KMS-11 (cell line): ENCODE data around the gene IFI27L1.

Source experiments
- H2AFZ ChIP-seq: fragments of 200-600 bp; sonication (generic); 2 replicates; pipeline ENCODE4 v1.6.1; 2016; ENCODE audit warnings: antibody characterized with exemption, mixed run types, low read depth
- H3K27ac ChIP-seq: fragments of 200-600 bp; sonication (generic); 2 replicates; pipeline ENCODE4 v1.6.1; 2016; ENCODE audit warnings: mild to moderate bottlenecking, mixed run types
- H3K27me3 ChIP-seq: fragments of 200-600 bp; sonication (generic); 2 replicates; pipeline ENCODE4 v1.6.1; 2017; ENCODE audit warnings: mild to moderate bottlenecking, low read depth, mixed run types, moderate library complexity; ENCODE audit not compliant: insufficient read depth
- H3K36me3 ChIP-seq: fragments of 200-600 bp; sonication (generic); 2 replicates; pipeline ENCODE4 v1.6.1; 2017; ENCODE audit warnings: mild to moderate bottlenecking, mixed run types; ENCODE audit not compliant: insufficient read depth
- H3K4me1 ChIP-seq: fragments of 200-600 bp; sonication (generic); 2 replicates; pipeline ENCODE4 v1.6.1; 2016; ENCODE audit warnings: mild to moderate bottlenecking, low read depth, mixed run types; ENCODE audit not compliant: poor library complexity, severe bottlenecking
- H3K4me2 ChIP-seq: fragments of 200-600 bp; sonication (generic); 2 replicates; pipeline ENCODE4 v1.7.0; 2016; ENCODE audit warnings: mild to moderate bottlenecking, mixed run types
- H3K4me3 ChIP-seq: fragments of 200-600 bp; sonication (generic); IDR thresholded peaks from 2 replicates; pipeline ENCODE4 v1.6.1; 2017; ENCODE audit warnings: low read depth, low read length, mixed read lengths; ENCODE audit not compliant: insufficient read depth
- H3K79me2 ChIP-seq: fragments of 200-600 bp; sonication (generic); 2 replicates; pipeline ENCODE4 v1.6.1; 2016; ENCODE audit warnings: low read depth, mixed run types; ENCODE audit not compliant: insufficient read depth
- H3K9ac ChIP-seq: fragments of 200-600 bp; sonication (generic); 2 replicates; pipeline ENCODE4 v1.6.1; 2016; ENCODE audit warnings: mild to moderate bottlenecking, mixed run types
- H4K20me1 ChIP-seq: fragments of 200-600 bp; sonication (generic); 2 replicates; pipeline ENCODE4 v1.6.1; 2016; ENCODE audit warnings: mild to moderate bottlenecking, mixed run types; ENCODE audit not compliant: insufficient read depth
- CTCF ChIP-seq: fragments of 200-600 bp; sonication (generic); conservative IDR thresholded peaks from 2 replicates; pipeline ENCODE4 v1.6.1; 2017; ENCODE audit warnings: low read depth, mild to moderate bottlenecking, antibody characterized with exemption, low read length, moderate library complexity, mixed read lengths

The IFI27L1 gene

GRCh38 chr14:94143239-94143638, 62.1 kb downstream of the IFI27L1 start:
- Histone ChIP-seq H3K36me3 (no peaks in the 10 kb centered on the region), H3K9ac (no peak overlapping the region), H3K79me2 (no peaks in the 10 kb centered on the region), H2AFZ (no peak overlapping the region), H4K20me1 (no peaks in the 10 kb centered on the region), H3K4me3 (no peak overlapping the region), H3K27me3 (no peaks in the 10 kb centered on the region), H3K27ac (no peak overlapping the region), H3K4me1 (peaks cover 4% of the 10 kb centered on the region), H3K4me2 (no peak overlapping the region)
- TF ChIP-seq CTCF = peak; percentile 37; the same call in 1 of the 2 replicates

GRCh38 chr14:94143711-94144110, 62.6 kb downstream of the IFI27L1 start:
- no peak overlapping the region for H2AFZ ChIP-seq
- TF ChIP-seq CTCF = no peak

GRCh38 chr14:94144765-94145164, 63.7 kb downstream of the IFI27L1 start:
- H3K4me3 ChIP-seq = no peak overlapping the region
- peaks cover 4% of the 10 kb centered on the region for H3K4me1 ChIP-seq
- no peaks in the 10 kb centered on the region for H3K36me3 ChIP-seq
- H3K27me3 ChIP-seq = no peaks in the 10 kb centered on the region
- H3K4me2 ChIP-seq = no peak overlapping the region
- no peaks in the 10 kb centered on the region for H3K79me2 ChIP-seq
- H4K20me1 ChIP-seq = no peaks in the 10 kb centered on the region
- H2AFZ ChIP-seq = no peak overlapping the region
- no peak for TF ChIP-seq CTCF
- H3K27ac ChIP-seq = no peak overlapping the region
- no peak overlapping the region for H3K9ac ChIP-seq

More at GRCh38 chr14:94143711-94144110, 62.6 kb downstream of the IFI27L1 start:
- Histone ChIP-seq H3K79me2 (no peaks in the 10 kb centered on the region), H3K36me3 (no peaks in the 10 kb centered on the region), H4K20me1 (no peaks in the 10 kb centered on the region), H3K27me3 (no peaks in the 10 kb centered on the region), H3K4me2 (no peak overlapping the region), H3K4me1 (peaks cover 4% of the 10 kb centered on the region), H3K9ac (no peak overlapping the region), H3K27ac (no peak overlapping the region), H3K4me3 (no peak overlapping the region)

- no peak overlapping the region for H3K4me2 ChIP-seq
- peaks cover 4% of the 10 kb centered on the region for H3K4me1 ChIP-seq
- no peak overlapping the region for H3K9ac ChIP-seq
- H2AFZ ChIP-seq = no peak overlapping the region
- no peaks in the 10 kb centered on the region for H3K36me3 ChIP-seq
- no peaks in the 10 kb centered on the region for H4K20me1 ChIP-seq
- TF ChIP-seq CTCF = no peak
- no peaks in the 10 kb centered on the region for H3K79me2 ChIP-seq
- no peaks in the 10 kb centered on the region for H3K27me3 ChIP-seq
- H3K4me3 ChIP-seq = no peak overlapping the region
- no peak overlapping the region for H3K27ac ChIP-seq
These were observed 64.9 kb downstream of the IFI27L1 start for GRCh38 chr14:94145902-94146527.
